Measurements from ENCODE around the gene CGREF1.

The CGREF1 gene

GRCh38 chr2:27136751-27137150, 17.8 kb upstream of the CGREF1 start:
- H3K27me3 ChIP-seq (replicated peaks in 2 of 5; ENCODE audit: control insufficient read depth in 4 of 5, insufficient read depth in 5 of 5, low read length in 4 of 5) = no peaks in the 10 kb centered on the region
- H3K4me3 ChIP-seq (ENCODE audit: control insufficient read depth in 1 of 7, extremely low read depth in 1 of 7, insufficient read depth in 4 of 7, low read depth in 2 of 7, low read length in 6 of 7) = no peak overlapping the region
- CTCF ChIA-PET = no interaction called here
- POLR2A ChIA-PET = interaction anchor here (0.6 kb wide), 1 partner anchor 496 kb away, joined by 3 read pairs; no protein-coding TSS in a partner anchor
- DNase-seq = no peak
- H3K36me3 ChIP-seq (ENCODE audit: control insufficient read depth in 4 of 4, insufficient read depth in 4 of 4, low read length in 3 of 4) = peaks cover 0 to 16% (median 12%) of the 10 kb centered on the region in 4 experiments
- H3K4me1 ChIP-seq (ENCODE audit: control extremely low read depth in 1 of 4, control insufficient read depth in 4 of 4, insufficient read depth in 4 of 4, low read length in 3 of 4) = peaks cover 5 to 21% (median 18%) of the 10 kb centered on the region in 4 experiments
- no peak overlapping the region for H3K27ac ChIP-seq (ENCODE audit: insufficient read depth in 1 of 2, low read depth in 1 of 2, low read length in 2 of 2, poor library complexity in 1 of 2, severe bottlenecking in 2 of 2)
- 96% methylated on average over 6 of the region's 7 CpGs for WGBS (ENCODE audit: insufficient coverage)
- no peaks in the 10 kb centered on the region for H3K9me3 ChIP-seq (ENCODE audit: control extremely low read depth in 1 of 5, control insufficient read depth in 4 of 5, insufficient read depth in 2 of 5, low read depth in 1 of 5, low read length in 4 of 5)

DNA sequence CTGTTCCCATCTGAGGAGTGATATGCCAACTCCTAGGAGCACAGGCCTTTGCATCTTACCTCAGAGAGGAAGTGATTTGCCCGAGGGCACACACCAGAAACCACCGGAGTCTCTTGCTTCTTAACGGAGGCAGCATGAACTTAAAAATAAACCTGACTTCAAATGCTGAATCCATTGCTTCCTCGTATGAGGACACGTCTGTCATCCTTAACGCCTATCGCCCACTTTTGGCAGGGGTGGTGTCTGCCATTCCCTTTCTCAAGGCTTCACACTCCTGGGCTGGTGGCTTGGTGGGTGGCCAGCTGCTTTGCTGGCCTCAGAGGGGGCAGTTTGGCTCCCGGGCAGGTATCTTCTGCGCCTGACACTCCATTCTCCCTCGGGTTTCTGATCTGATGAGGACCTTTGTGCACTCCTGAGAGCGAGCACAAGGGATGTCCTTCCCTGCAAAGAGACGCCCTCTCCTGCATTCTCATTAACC, 16.6 kb upstream of the CGREF1 start:
- Histone ChIP-seq H3K27ac (ENCODE audit: insufficient read depth in 1 of 2, low read depth in 1 of 2, low read length in 2 of 2, poor library complexity in 1 of 2, severe bottlenecking in 2 of 2) (no peak overlapping the region), H3K4me3 (ENCODE audit: control insufficient read depth in 1 of 7, extremely low read depth in 1 of 7, insufficient read depth in 4 of 7, low read depth in 2 of 7, low read length in 6 of 7) (no peak overlapping the region), H3K9me3 (ENCODE audit: control extremely low read depth in 1 of 5, control insufficient read depth in 4 of 5, insufficient read depth in 2 of 5, low read depth in 1 of 5, low read length in 4 of 5) (no peaks in the 10 kb centered on the region), H3K36me3 (ENCODE audit: control insufficient read depth in 4 of 4, insufficient read depth in 4 of 4, low read length in 3 of 4) (peaks cover 2 to 28% (median 24%) of the 10 kb centered on the region in 4 experiments), H3K4me1 (ENCODE audit: control extremely low read depth in 1 of 4, control insufficient read depth in 4 of 4, insufficient read depth in 4 of 4, low read length in 3 of 4) (peaks cover 5 to 21% (median 18%) of the 10 kb centered on the region in 4 experiments), H3K27me3 (replicated peaks in 2 of 5; ENCODE audit: control insufficient read depth in 4 of 5, insufficient read depth in 5 of 5, low read length in 4 of 5) (no peaks in the 10 kb centered on the region)
- ChIA-PET POLR2A (no interaction called here), CTCF (interaction anchor here (1.3 kb wide), 1 partner anchor 11 kb away, joined by 3 read pairs; no protein-coding TSS in a partner anchor)
- peak in 2 of 3 donors; percentile 30 to 35 for DNase-seq
- 69% methylated on average over 12 of the region's 12 CpGs for WGBS (ENCODE audit: insufficient coverage)

DNA sequence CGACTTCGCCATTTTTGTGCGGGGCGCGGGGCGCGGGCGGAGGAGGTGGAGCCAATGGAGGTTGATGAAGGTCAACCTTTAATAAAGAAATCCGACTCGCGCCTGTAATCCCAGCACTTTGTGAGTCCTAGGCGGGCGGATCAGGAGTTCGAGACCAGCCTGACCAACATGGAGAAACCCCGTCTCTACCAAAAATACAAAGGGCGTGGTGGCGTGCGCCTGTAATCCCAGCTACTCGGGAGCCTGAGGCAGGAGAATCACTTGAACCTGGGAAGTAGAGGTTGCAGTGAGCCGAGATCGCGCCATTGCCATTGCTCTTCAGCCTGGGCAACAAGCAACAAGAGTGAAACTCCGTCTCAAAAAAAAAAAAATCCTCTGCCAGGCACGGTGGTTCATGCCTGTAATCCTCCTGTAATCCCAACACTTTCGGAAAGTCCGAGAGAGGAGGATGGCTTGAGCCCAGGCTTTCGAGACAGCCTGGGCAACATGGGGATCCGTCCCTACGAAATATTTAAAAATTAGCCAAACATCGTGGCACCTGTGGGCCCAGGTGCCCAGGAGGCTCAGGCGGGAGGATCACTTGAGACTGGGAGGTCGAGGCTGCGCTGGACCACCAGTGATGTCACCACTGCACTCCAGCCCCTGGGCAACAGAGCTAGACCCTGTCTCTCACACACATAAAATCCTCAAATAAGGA, 16.0 kb upstream of the CGREF1 start:
- H3K27ac ChIP-seq (ENCODE audit: insufficient read depth in 1 of 2, low read depth in 1 of 2, low read length in 2 of 2, poor library complexity in 1 of 2, severe bottlenecking in 2 of 2) = no peak overlapping the region
- peaks cover 2 to 33% (median 26%) of the 10 kb centered on the region in 4 experiments for H3K36me3 ChIP-seq (ENCODE audit: control insufficient read depth in 4 of 4, insufficient read depth in 4 of 4, low read length in 3 of 4)
- whole genome bisulfite sequencing (ENCODE audit: insufficient coverage) = 55% methylated on average over 31 of the region's 33 CpGs
- ChIA-PET CTCF (interaction anchor here (1.0 to 3.3 kb wide), 7 partner anchors 11 to 57 kb away, joined by 3 to 31 read pairs (median 9); partner anchors contain the start of gene ABHD1), POLR2A (interaction anchor here (0.6 to 1.0 kb wide), 2 partner anchors 54 to 256 kb away, joined by 3 to 4 read pairs; no protein-coding TSS in a partner anchor)
- no peaks in the 10 kb centered on the region for H3K27me3 ChIP-seq (replicated peaks in 2 of 5; ENCODE audit: control insufficient read depth in 4 of 5, insufficient read depth in 5 of 5, low read length in 4 of 5)
- no peak for DNase-seq
- H3K4me3 ChIP-seq (ENCODE audit: control insufficient read depth in 1 of 7, extremely low read depth in 1 of 7, insufficient read depth in 4 of 7, low read depth in 2 of 7, low read length in 6 of 7) = peak overlapping the region; percentile 58 to 96 (median 90)
- H3K4me1 ChIP-seq (ENCODE audit: control extremely low read depth in 1 of 4, control insufficient read depth in 4 of 4, insufficient read depth in 4 of 4, low read length in 3 of 4) = peaks cover 5 to 21% (median 18%) of the 10 kb centered on the region in 4 experiments
- H3K9me3 ChIP-seq (ENCODE audit: control extremely low read depth in 1 of 5, control insufficient read depth in 4 of 5, insufficient read depth in 2 of 5, low read depth in 1 of 5, low read length in 4 of 5) = no peaks in the 10 kb centered on the region

DNA sequence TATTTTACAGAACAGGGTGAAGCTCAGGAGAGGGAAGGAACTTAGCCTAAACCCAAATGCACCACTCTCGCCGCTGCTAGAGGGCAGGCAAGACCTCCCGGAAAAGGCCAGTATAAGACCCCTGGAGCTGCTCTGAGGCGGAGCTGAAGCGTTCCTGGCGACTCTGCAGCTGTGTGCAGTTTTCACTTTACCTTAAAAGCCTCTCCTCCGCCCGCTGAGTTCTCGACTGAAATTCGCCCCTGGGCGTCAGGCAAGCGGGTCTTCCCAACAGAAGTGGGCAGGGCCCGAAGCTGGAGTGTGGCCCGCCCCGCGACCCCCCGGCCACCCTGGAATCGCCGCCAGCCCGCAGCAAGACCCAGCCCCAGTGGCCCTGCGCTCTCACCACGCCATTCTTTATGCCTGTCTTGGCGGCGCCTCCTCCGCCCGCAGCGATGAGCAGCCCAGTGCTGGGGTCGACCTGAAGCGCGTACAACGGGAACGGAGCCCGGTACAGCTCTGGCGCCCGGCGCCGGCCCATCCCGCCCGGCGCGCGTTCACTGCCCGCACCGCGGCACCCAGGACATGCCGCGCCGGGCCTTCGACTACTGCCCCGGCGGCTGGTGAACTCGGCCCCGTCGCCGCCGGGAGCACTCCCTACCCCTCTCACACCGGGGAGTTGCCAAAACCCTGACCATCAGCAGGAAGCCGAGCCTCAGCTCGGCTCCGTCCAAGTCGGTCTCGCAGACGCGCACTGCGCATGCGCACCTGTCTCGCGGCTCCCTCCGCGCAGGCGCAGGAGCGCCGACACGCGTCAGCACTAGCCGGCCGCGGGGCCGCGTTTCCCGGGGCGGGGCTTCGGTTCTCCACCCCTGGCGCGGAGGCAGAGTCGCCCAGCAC, 15.2 kb upstream of the CGREF1 start, which contains the start of gene PREB:
Gene PREB, minus strand, starts transcription at position 732 of the 876 bp plus-strand sequence. Its CDS starts 215 bp downstream, at position 517.
- peaks cover 5 to 21% (median 18%) of the 10 kb centered on the region in 4 experiments for H3K4me1 ChIP-seq (ENCODE audit: control extremely low read depth in 1 of 4, control insufficient read depth in 4 of 4, insufficient read depth in 4 of 4, low read length in 3 of 4)
- H3K9me3 ChIP-seq (ENCODE audit: control extremely low read depth in 1 of 5, control insufficient read depth in 4 of 5, insufficient read depth in 2 of 5, low read depth in 1 of 5, low read length in 4 of 5) = no peaks in the 10 kb centered on the region
- peaks cover 2 to 40% (median 30%) of the 10 kb centered on the region in 4 experiments for H3K36me3 ChIP-seq (ENCODE audit: control insufficient read depth in 4 of 4, insufficient read depth in 4 of 4, low read length in 3 of 4)
- no peaks in the 10 kb centered on the region for H3K27me3 ChIP-seq (replicated peaks in 2 of 5; ENCODE audit: control insufficient read depth in 4 of 5, insufficient read depth in 5 of 5, low read length in 4 of 5)
- ChIA-PET POLR2A (interaction anchor here (0.6 to 1.7 kb wide), 4 partner anchors 11 to 257 kb away, joined by 3 to 8 read pairs (median 4); partner anchors contain the start of genes ABHD1 and SLC5A6), CTCF (interaction anchor here (0.7 to 3.3 kb wide), 14 partner anchors 10 to 245 kb away, joined by 3 to 31 read pairs (median 3); partner anchors contain the start of gene ABHD1)
- H3K27ac ChIP-seq (ENCODE audit: insufficient read depth in 1 of 2, low read depth in 1 of 2, low read length in 2 of 2, poor library complexity in 1 of 2, severe bottlenecking in 2 of 2) = peak within 1 kb of the TSS; percentile 75 to 84
- WGBS (ENCODE audit: insufficient coverage) = 0% methylated on average over 59 of the region's 86 CpGs
- peak; percentile 93 to 96 (median 94) for DNase-seq
- peak within 1 kb of the TSS; percentile 58 to 96 (median 90) for H3K4me3 ChIP-seq (ENCODE audit: control insufficient read depth in 1 of 7, extremely low read depth in 1 of 7, insufficient read depth in 4 of 7, low read depth in 2 of 7, low read length in 6 of 7)

GRCh38 chr2:27133195-27133875, 14.4 kb upstream of the CGREF1 start:
- Histone ChIP-seq H3K36me3 (ENCODE audit: control insufficient read depth in 4 of 4, insufficient read depth in 4 of 4, low read length in 3 of 4) (peaks cover 2 to 41% (median 32%) of the 10 kb centered on the region in 4 experiments), H3K9me3 (ENCODE audit: control extremely low read depth in 1 of 5, control insufficient read depth in 4 of 5, insufficient read depth in 2 of 5, low read depth in 1 of 5, low read length in 4 of 5) (no peaks in the 10 kb centered on the region), H3K4me1 (ENCODE audit: control extremely low read depth in 1 of 4, control insufficient read depth in 4 of 4, insufficient read depth in 4 of 4, low read length in 3 of 4) (peaks cover 5 to 21% (median 18%) of the 10 kb centered on the region in 4 experiments), H3K27ac (ENCODE audit: insufficient read depth in 1 of 2, low read depth in 1 of 2, low read length in 2 of 2, poor library complexity in 1 of 2, severe bottlenecking in 2 of 2) (peak overlapping the region; percentile 75 to 84), H3K27me3 (replicated peaks in 2 of 5; ENCODE audit: control insufficient read depth in 4 of 5, insufficient read depth in 5 of 5, low read length in 4 of 5) (no peaks in the 10 kb centered on the region), H3K4me3 (ENCODE audit: control insufficient read depth in 1 of 7, extremely low read depth in 1 of 7, insufficient read depth in 4 of 7, low read depth in 2 of 7, low read length in 6 of 7) (peak overlapping the region in 6 of 7 experiments; percentile 58 to 96 (median 90))
- CTCF ChIA-PET = interaction anchor here (0.7 to 3.3 kb wide), 16 partner anchors 9 to 246 kb away, joined by 3 to 31 read pairs (median 3); partner anchors contain the start of gene ABHD1
- POLR2A ChIA-PET = interaction anchor here (1.0 to 1.7 kb wide), 2 partner anchors 10 to 79 kb away, joined by 5 to 8 read pairs; partner anchors contain the start of genes ABHD1 and SLC5A6
- DNase-seq = no peak
- WGBS (ENCODE audit: insufficient coverage) = 69% methylated on average over 13 of the region's 14 CpGs

- no peak for DNase-seq
- H3K27me3 ChIP-seq (replicated peaks in 2 of 5; ENCODE audit: control insufficient read depth in 4 of 5, insufficient read depth in 5 of 5, low read length in 4 of 5) = no peaks in the 10 kb centered on the region
- no peaks in the 10 kb centered on the region for H3K9me3 ChIP-seq (ENCODE audit: control extremely low read depth in 1 of 5, control insufficient read depth in 4 of 5, insufficient read depth in 2 of 5, low read depth in 1 of 5, low read length in 4 of 5)
- H3K27ac ChIP-seq (ENCODE audit: insufficient read depth in 1 of 2, low read depth in 1 of 2, low read length in 2 of 2, poor library complexity in 1 of 2, severe bottlenecking in 2 of 2) = no peak overlapping the region
- H3K4me3 ChIP-seq (ENCODE audit: control insufficient read depth in 1 of 7, extremely low read depth in 1 of 7, insufficient read depth in 4 of 7, low read depth in 2 of 7, low read length in 6 of 7) = no peak overlapping the region
- peaks cover 2 to 41% (median 32%) of the 10 kb centered on the region in 4 experiments for H3K36me3 ChIP-seq (ENCODE audit: control insufficient read depth in 4 of 4, insufficient read depth in 4 of 4, low read length in 3 of 4)
- WGBS (ENCODE audit: insufficient coverage) = over 99% methylated on average over 11 of the region's 11 CpGs
- H3K4me1 ChIP-seq (ENCODE audit: control extremely low read depth in 1 of 4, control insufficient read depth in 4 of 4, insufficient read depth in 4 of 4, low read length in 3 of 4) = peaks cover 5 to 21% (median 18%) of the 10 kb centered on the region in 4 experiments
- ChIA-PET CTCF (interaction anchor here (0.8 to 3.3 kb wide), 7 partner anchors 8 to 38 kb away, joined by 3 to 31 read pairs (median 3); partner anchors contain the start of gene ABHD1), POLR2A (no interaction called here)
Measured at GRCh38 chr2:27131429-27131828, 12.5 kb upstream of the CGREF1 start.

Data from common myeloid progenitor, CD34-positive (primary cell).